ENCODE data around the gene WSCD1. TPM values are rescaled to one million over a fixed set of nuclear protein-coding genes. Genes with fewer than 3 reads are reported as not detected.

Gene WSCD1
- total and polyA plus RNA-seq, 12 donors, result 2.1 to 17.9 (median 8.7) TPM

DNA sequence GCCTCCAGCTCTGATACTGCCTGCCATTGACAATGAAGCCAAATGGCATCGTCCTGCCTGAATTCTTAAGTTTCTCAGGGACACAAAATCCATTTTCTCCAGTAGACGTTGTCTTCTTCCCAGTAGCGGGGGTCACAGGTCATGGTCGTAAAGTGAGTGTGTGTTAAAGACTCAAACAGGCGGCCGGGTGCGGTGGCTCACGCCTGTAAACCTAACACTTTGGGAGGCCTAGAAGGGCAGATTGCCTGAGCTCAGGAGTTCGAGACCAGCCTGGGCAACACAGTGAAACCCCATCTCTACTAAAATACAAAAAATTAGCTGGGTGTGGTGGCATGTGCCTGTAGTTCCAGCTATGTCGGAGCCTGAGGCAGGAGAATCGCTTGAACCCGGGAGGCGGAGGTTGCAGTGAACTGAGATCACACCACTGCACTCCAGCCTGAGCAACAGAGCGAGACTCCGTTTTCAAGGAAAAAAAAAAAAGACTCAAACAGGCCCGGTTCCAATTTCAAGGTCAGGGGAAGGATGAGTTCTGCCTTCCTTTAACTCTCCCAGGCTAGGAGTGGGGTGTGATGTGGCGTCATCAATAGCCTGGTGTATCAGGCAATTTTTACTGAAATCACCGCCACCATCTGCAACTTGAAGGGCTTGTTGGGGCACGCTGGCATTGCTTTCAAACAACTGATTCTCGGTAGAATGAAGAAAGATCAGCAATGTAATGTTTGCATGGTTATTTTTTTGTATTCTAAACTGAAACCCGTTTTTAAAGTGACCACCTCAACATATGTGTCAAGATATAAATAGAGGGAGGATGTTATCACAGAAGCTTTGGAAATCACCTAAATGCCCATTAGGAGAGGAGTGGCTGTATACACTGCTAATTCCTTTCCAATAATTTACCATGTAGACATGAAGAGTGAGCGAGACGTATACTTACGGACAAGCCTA, 91.0 kb downstream of the WSCD1 start:
- no peaks in the 10 kb centered on the region for H3K27me3 ChIP-seq

DNA sequence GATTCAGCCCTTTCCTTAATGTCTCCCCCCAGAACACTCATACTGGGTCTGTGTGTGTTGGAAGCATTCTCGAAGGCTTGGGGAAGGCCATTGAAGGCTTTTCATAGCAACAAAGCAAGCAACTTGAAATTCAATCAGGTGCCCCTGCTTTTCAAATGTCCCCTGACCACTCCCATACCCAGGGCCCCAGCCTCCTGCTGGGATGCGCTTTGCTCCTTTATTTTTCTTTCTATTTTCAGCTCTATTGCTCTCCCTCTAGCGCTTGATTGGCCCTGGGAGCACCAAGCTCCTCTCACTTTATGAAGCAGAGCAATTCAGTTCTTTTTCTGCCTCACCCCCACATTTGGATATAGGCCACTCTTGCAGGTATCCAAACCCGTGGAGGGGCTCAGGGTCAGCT, 92.0 kb downstream of the WSCD1 start:
- TF ChIP-seq, protein P1, sequence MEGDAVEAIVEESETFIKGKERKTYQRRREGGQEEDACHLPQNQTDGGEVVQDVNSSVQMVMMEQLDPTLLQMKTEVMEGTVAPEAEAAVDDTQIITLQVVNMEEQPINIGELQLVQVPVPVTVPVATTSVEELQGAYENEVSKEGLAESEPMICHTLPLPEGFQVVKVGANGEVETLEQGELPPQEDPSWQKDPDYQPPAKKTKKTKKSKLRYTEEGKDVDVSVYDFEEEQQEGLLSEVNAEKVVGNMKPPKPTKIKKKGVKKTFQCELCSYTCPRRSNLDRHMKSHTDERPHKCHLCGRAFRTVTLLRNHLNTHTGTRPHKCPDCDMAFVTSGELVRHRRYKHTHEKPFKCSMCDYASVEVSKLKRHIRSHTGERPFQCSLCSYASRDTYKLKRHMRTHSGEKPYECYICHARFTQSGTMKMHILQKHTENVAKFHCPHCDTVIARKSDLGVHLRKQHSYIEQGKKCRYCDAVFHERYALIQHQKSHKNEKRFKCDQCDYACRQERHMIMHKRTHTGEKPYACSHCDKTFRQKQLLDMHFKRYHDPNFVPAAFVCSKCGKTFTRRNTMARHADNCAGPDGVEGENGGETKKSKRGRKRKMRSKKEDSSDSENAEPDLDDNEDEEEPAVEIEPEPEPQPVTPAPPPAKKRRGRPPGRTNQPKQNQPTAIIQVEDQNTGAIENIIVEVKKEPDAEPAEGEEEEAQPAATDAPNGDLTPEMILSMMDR (IDR thresholded peaks at IDR 0.05), result no peak
- H3K27ac ChIP-seq, result no peak overlapping the region
- intact Hi-C loops (cut with DNase I), result no loop called here
- no peaks in the 10 kb centered on the region for H3K36me3 ChIP-seq (replicated peaks in 1 of 2)
- H3K4me3 ChIP-seq, result no peak overlapping the region
- no peaks in the 10 kb centered on the region for H3K4me1 ChIP-seq (replicated peaks in 1 of 2)
- DNase-seq, result no peak
- H3K27me3 ChIP-seq, result no peaks in the 10 kb centered on the region
- no peaks in the 10 kb centered on the region for H3K9me3 ChIP-seq (replicated peaks in 1 of 3)
- 59 to 73% (median 62%) methylated on average over 4 of the region's 4 CpGs for whole genome bisulfite sequencing, 4 donors

More for the DNA sequence above, 91.0 kb downstream of the WSCD1 start:
- WGBS, 4 donors, result 73 to 80% (median 75%) methylated on average over 24 of the region's 24 CpGs
- no peaks in the 10 kb centered on the region for H3K9me3 ChIP-seq (replicated peaks in 1 of 3)
- H3K4me1 ChIP-seq (replicated peaks in 1 of 2), result no peaks in the 10 kb centered on the region
- no peak overlapping the region for H3K4me3 ChIP-seq
- intact Hi-C loops (cut with DNase I), result no loop called here
- DNase-seq, result no peak
- H3K27ac ChIP-seq, result no peak overlapping the region
- no peaks in the 10 kb centered on the region for H3K36me3 ChIP-seq (replicated peaks in 1 of 2)
- TF ChIP-seq, protein P1 (IDR thresholded peaks at IDR 0.05), result no peak
- TF ChIP-seq POLR2A (IDR thresholded peaks at IDR 0.05), result no peak

DNA sequence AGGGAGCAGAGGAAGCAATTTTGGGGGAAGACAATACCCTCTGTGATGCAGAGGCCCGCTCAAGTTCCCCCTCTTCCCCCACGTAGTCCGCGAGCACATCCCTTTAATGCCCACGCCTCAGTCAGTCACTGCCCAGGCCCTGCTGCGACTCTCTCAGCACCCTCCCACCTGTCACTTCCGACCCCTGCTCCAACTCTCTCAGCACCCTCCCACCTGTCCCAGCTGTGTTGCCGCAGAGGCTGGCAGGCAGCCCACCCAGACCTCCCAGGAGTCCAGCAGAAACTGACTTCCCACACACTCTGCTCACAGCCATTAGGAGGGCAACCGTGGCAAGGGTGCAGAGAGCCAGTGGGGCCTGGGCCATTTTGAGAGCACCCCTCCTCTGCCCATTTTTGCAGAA, 92.7 kb downstream of the WSCD1 start:
- TF ChIP-seq, protein P1 (IDR thresholded peaks at IDR 0.05), result no peak
- no peak for TF ChIP-seq POLR2A (IDR thresholded peaks at IDR 0.05)
- no peaks in the 10 kb centered on the region for H3K36me3 ChIP-seq (replicated peaks in 1 of 2)
- no peaks in the 10 kb centered on the region for H3K4me1 ChIP-seq (replicated peaks in 1 of 2)
- no peak overlapping the region for H3K27ac ChIP-seq
- 71 to 81% (median 77%) methylated on average over 8 to 9 of the region's 9 CpGs for WGBS, 4 donors
- H3K4me3 ChIP-seq, result no peak overlapping the region
- H3K9me3 ChIP-seq (replicated peaks in 1 of 3), result no peaks in the 10 kb centered on the region
- intact Hi-C loops (cut with DNase I), result no loop called here
- no peak for DNase-seq
- no peaks in the 10 kb centered on the region for H3K27me3 ChIP-seq

DNA sequence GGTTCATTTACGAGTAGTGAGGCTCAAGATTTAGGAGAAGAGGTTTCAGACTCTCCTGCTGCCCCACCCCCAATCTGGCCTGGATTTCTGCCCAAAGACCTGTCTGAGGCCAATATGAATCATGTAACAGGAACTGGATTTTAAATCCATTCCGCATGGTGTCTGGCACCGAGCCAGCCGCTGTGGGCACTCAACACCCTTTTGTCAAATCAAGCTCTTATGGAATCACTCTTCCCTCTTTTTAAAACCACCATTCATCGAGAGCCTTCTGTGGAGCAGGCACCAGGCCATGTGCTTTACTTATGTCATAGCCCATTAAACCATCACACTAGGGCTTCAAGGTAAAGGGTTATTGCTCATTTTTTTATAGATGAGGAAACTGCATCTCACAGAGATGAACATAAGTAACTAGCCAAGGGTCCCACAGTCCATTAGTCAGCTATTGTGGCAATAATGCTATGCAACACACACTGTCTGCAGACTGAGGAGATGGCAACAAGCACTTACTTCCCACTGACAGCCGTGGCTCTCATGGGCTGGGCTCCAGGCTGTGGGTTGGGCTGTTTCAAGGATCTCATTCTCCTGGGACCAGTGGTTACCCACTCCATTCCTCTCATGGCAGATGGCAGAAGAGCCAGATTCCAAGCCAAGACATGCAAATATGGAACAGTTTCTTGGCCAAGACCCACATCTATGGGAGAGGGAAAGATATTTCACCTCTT, 93.6 kb downstream of the WSCD1 start:
- Histone ChIP-seq H3K4me1 (replicated peaks in 1 of 2) (no peaks in the 10 kb centered on the region), H3K36me3 (replicated peaks in 1 of 2) (no peaks in the 10 kb centered on the region), H3K27me3 (no peaks in the 10 kb centered on the region), H3K27ac (no peak overlapping the region), H3K9me3 (replicated peaks in 1 of 3) (no peaks in the 10 kb centered on the region), H3K4me3 (no peak overlapping the region)
- 69 to 74% (median 71%) methylated on average over 5 to 6 of the region's 6 CpGs for whole genome bisulfite sequencing, 4 donors
- intact Hi-C loops (cut with DNase I), result no loop called here
- TF ChIP-seq, protein P1 (IDR thresholded peaks at IDR 0.05), result no peak
- no peak for TF ChIP-seq POLR2A (IDR thresholded peaks at IDR 0.05)
- peak in 1 of 7 donors; percentile 43 for DNase-seq

Measured in adrenal gland (tissue), 12 donors.